SU-DHL-6 (cell line): ENCODE results near the gene AGPS.

Experiments used
- H2AFZ ChIP-seq: fragments of 200-600 bp; sonication (generic); 2 replicates; pipeline ENCODE4 v1.6.1; 2014; ENCODE audit warnings: low read depth, mild to moderate bottlenecking, moderate library complexity, mixed read lengths, antibody characterized with exemption, low read length; ENCODE audit not compliant: severe bottlenecking
- H3F3A ChIP-seq: fragments of 200-600 bp; shearing (Covaris generic); 2 replicates; pipeline ENCODE4 v1.6.0; 2016; ENCODE audit warnings: antibody characterized with exemption, mild to moderate bottlenecking; ENCODE audit not compliant: insufficient read depth
- H3K27ac ChIP-seq: fragments of 200-600 bp; sonication (generic); 2 replicates; pipeline ENCODE4 v1.5.1; 2016; ENCODE audit warnings: low read depth, mild to moderate bottlenecking, low read length, moderate library complexity, mixed read lengths
- H3K27me3 ChIP-seq: fragments of 200-600 bp; sonication (generic), shearing (Covaris generic); 2 replicates; pipeline ENCODE4 v1.6.0; 2014; ENCODE audit warnings: mild to moderate bottlenecking, low read length
- H3K36me3 ChIP-seq: fragments of 200-600 bp; sonication (generic); 2 replicates; pipeline ENCODE4 v1.6.1; 2014; ENCODE audit warnings: mild to moderate bottlenecking, low read length, mixed read lengths
- H3K4me2 ChIP-seq: fragments of 300-600, 200-600 bp; shearing (Covaris generic), sonication (generic); 2 replicates; pipeline ENCODE4 v1.6.0; 2014; ENCODE audit warnings: low read length, low read depth, mild to moderate bottlenecking; ENCODE audit not compliant: poor library complexity, severe bottlenecking
- H3K4me3 ChIP-seq: fragments of 200-600 bp; sonication (generic); 2 replicates; pipeline ENCODE4 v1.5.1; 2014; ENCODE audit warnings: antibody characterized with exemption, low read length, mild to moderate bottlenecking, mixed read lengths; ENCODE audit not compliant: insufficient read depth, poor library complexity, severe bottlenecking
- H3K79me2 ChIP-seq: fragments of 200-600 bp; sonication (generic); 2 replicates; pipeline ENCODE4 v1.6.1; 2014; ENCODE audit warnings: mild to moderate bottlenecking, low read length, moderate library complexity; ENCODE audit not compliant: insufficient read depth
- H3K9ac ChIP-seq: fragments of 200-600 bp; sonication (generic); 2 replicates; pipeline ENCODE4 v1.7.0; 2014; ENCODE audit warnings: mild to moderate bottlenecking, low read length
- H3K9me2 ChIP-seq: fragments of 200-600 bp; sonication (generic); replicated peaks from 2 replicates; pipeline ENCODE4 v1.6.1; 2014; ENCODE audit warnings: low read length; ENCODE audit not compliant: insufficient read depth
- H3K9me3 ChIP-seq: fragments of 200-600 bp; sonication (generic); 2 replicates; pipeline ENCODE4 v1.6.1; 2014; ENCODE audit warnings: low read length, mixed read lengths; ENCODE audit not compliant: insufficient read depth
- H4K20me1 ChIP-seq: fragments of 200-600 bp; sonication (generic); 2 replicates; pipeline ENCODE4 v1.6.1; 2014; ENCODE audit warnings: low read depth, mild to moderate bottlenecking, antibody characterized with exemption, low read length, moderate library complexity, mixed read lengths
- EZH2phosphoT487 ChIP-seq: fragments of 200-600 bp; sonication (generic), shearing (Covaris generic); conservative IDR thresholded peaks from 2 replicates; pipeline ENCODE4 v1.6.1; 2018; ENCODE audit warnings: mild to moderate bottlenecking, antibody characterized with exemption, low read length, moderate library complexity, mixed read lengths
- TF ChIP-seq, protein P1 (sequence below): fragments of 200-600 bp; sonication (generic); IDR thresholded peaks from one replicate; pipeline ENCODE4 v1.5.1; 2017; ENCODE audit warnings: antibody characterized with exemption, mild to moderate bottlenecking, low read length, moderate library complexity; ENCODE audit not compliant: insufficient read depth, poor library complexity, severe bottlenecking

AGPS gene

DNA sequence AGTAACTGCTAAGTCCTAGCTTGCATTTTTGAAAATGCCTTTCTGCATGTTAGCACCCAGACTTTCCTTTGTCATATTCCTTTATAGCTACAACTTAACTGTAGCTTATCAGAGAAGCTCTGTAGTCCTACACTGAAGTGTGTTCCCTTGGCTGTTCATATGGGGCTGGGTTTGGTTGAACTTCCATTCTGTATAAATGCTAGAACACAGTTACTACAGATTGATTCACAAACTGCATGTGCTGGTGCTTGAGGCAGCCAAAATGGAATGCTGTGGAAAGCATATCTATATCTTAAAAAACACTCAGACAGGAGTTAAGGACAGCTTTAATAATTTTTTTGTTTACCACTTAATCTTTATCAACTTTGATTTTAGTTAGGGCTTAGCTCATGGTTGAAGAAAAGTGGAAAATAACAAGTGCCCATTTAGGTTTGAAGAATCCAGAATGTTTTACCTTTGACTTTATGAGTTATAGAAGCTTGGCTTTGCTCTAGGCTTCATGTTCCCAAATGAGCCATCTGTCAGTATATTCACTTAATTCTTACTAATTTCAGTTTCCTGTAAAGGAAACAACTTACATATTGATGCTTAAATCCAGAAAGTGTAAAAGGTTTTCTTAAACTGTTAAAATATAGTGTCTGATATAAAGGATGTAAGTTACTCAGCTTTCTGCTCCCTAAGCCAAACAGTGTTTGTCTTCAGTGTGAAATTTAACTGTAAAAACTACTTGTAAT is 148.9 kb downstream of the AGPS start:
- H3K27ac ChIP-seq: no peak overlapping the region
- no peaks in the 10 kb centered on the region for H3K9me3 ChIP-seq
- no peaks in the 10 kb centered on the region for H3K27me3 ChIP-seq
- H3K4me3 ChIP-seq: no peak overlapping the region
- H3K9ac ChIP-seq: no peak overlapping the region
- H3K36me3 ChIP-seq: peaks cover 3% of the 10 kb centered on the region; the same call in 1 of the 2 replicates
- no peak overlapping the region for H3K4me2 ChIP-seq
- H3F3A ChIP-seq: no peaks in the 10 kb centered on the region
- H3K79me2 ChIP-seq: no peaks in the 10 kb centered on the region
- no peak overlapping the region for H2AFZ ChIP-seq
- TF ChIP-seq, protein P1, sequence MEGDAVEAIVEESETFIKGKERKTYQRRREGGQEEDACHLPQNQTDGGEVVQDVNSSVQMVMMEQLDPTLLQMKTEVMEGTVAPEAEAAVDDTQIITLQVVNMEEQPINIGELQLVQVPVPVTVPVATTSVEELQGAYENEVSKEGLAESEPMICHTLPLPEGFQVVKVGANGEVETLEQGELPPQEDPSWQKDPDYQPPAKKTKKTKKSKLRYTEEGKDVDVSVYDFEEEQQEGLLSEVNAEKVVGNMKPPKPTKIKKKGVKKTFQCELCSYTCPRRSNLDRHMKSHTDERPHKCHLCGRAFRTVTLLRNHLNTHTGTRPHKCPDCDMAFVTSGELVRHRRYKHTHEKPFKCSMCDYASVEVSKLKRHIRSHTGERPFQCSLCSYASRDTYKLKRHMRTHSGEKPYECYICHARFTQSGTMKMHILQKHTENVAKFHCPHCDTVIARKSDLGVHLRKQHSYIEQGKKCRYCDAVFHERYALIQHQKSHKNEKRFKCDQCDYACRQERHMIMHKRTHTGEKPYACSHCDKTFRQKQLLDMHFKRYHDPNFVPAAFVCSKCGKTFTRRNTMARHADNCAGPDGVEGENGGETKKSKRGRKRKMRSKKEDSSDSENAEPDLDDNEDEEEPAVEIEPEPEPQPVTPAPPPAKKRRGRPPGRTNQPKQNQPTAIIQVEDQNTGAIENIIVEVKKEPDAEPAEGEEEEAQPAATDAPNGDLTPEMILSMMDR: no peak
- TF ChIP-seq EZH2phosphoT487: no peak
- H3K9me2 ChIP-seq: no peaks in the 10 kb centered on the region
- H4K20me1 ChIP-seq: no peaks in the 10 kb centered on the region

DNA sequence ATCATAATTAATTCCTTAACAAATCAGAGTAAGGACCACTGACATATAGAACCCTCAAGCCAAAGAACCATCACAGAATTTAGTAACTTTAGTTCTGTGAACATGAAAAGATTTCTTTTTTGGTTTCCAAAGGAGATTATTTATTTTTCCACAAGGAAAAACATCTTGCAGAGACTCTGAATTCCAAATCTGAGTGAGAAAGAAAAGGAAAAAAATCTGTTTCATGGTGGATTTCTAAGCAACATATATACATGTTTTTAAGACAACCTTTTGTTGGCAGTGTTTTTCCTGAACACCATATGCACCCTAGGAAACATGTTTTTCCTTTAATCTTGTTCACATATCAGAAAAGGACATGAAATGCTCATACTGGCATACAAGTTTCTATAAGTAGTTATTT is 149.8 kb downstream of the AGPS start:
- H3K79me2 ChIP-seq: no peaks in the 10 kb centered on the region
- no peaks in the 10 kb centered on the region for H3K9me2 ChIP-seq
- no peaks in the 10 kb centered on the region for H3F3A ChIP-seq
- H3K9me3 ChIP-seq: no peaks in the 10 kb centered on the region
- peaks cover 3% of the 10 kb centered on the region; the same call in 1 of the 2 replicates for H3K36me3 ChIP-seq
- H3K9ac ChIP-seq: no peak overlapping the region
- no peak overlapping the region for H3K4me3 ChIP-seq
- no peak overlapping the region for H2AFZ ChIP-seq
- no peak for TF ChIP-seq EZH2phosphoT487
- TF ChIP-seq, protein P1: no peak
- H3K4me2 ChIP-seq: no peak overlapping the region
- H4K20me1 ChIP-seq: no peaks in the 10 kb centered on the region
- no peaks in the 10 kb centered on the region for H3K27me3 ChIP-seq
- H3K27ac ChIP-seq: no peak overlapping the region

DNA sequence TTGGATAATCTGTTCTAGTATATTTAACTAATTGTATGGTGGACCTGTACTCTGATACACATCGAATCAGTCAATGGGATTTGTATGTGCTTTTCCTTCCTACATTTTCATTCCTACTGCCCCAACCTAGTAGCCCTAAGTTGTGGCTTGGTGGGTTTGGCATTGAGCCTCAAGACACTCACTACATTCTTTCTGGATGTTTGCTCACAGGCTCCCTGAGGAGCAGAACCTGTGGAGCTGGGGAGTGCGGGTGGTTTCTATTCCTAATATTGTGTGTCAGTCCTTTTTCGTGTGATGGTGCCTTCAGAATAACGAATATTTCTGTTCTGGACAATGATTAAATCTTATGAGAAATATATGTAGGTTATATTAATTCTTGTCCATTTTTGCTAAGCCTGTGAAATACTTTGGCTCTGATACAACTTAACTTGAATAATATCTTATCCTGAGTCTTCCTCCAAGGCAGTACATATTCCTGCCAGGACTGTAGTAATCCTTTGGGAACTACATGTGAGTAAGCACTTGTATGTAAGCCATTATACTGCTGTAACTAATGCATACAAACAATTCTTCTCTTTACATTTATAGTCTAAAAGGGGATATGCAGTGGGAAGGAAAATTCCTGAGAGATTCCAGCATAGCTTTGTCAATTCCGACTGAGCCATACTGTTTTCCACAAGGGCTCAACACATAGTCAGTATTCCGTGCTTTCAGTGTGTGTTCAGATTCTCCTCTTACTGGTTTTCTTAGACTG is 150.6 kb downstream of the AGPS start:
- no peak overlapping the region for H3K4me2 ChIP-seq
- H3K4me3 ChIP-seq: no peak overlapping the region
- H3K36me3 ChIP-seq: peaks cover 3% of the 10 kb centered on the region; the same call in 1 of the 2 replicates

More for the DNA sequence above, 150.6 kb downstream of the AGPS start:
- Histone ChIP-seq H3K9me2 (no peaks in the 10 kb centered on the region), H3K27me3 (no peaks in the 10 kb centered on the region), H4K20me1 (no peaks in the 10 kb centered on the region), H3K9me3 (no peaks in the 10 kb centered on the region), H3K79me2 (no peaks in the 10 kb centered on the region), H3K27ac (no peak overlapping the region), H3F3A (no peaks in the 10 kb centered on the region), H3K9ac (no peak overlapping the region), H2AFZ (no peak overlapping the region)
- TF ChIP-seq, protein P1: no peak
- no peak for TF ChIP-seq EZH2phosphoT487
